ENCODE results near the gene TPBG. TPM values are rescaled to one million over a fixed set of nuclear protein-coding genes. Genes with fewer than 3 reads are reported as not detected.

The TPBG gene
- total RNA-seq, 1 donor from 2014 or later = 120 TPM

- no peaks in the 10 kb centered on the region for H3K27me3 ChIP-seq (ENCODE audit: control insufficient read depth, insufficient read depth, low read length)
- FAIRE-seq (no peak), DNase-seq (ENCODE audit: low read depth) (no peak)
- peaks cover 2% of the 10 kb centered on the region for H3K36me3 ChIP-seq (ENCODE audit: control insufficient read depth, insufficient read depth, low read length)
- H3K4me3 ChIP-seq (ENCODE audit: low read depth, low read length) = no peak overlapping the region
- no peak for TF ChIP-seq CTCF (IDR thresholded peaks at IDR 0.05; ENCODE audit: insufficient read depth, low read length, severe bottlenecking)
Observed at GRCh38 chr6:82370788-82371187, 7.2 kb downstream of the TPBG start.

- DNase-seq (ENCODE audit: low read depth) (peak; percentile 60), FAIRE-seq (no peak)
- Histone ChIP-seq H3K36me3 (ENCODE audit: control insufficient read depth, insufficient read depth, low read length) (peaks cover 1% of the 10 kb centered on the region), H3K27me3 (ENCODE audit: control insufficient read depth, insufficient read depth, low read length) (no peaks in the 10 kb centered on the region), H3K4me3 (ENCODE audit: low read depth, low read length) (no peak overlapping the region)
- no peak for TF ChIP-seq CTCF (IDR thresholded peaks at IDR 0.05; ENCODE audit: insufficient read depth, low read length, severe bottlenecking)
Observed at GRCh38 chr6:82371799-82372546, 8.4 kb downstream of the TPBG start.

- Histone ChIP-seq H3K4me3 (ENCODE audit: low read depth, low read length) (no peak overlapping the region), H3K36me3 (ENCODE audit: control insufficient read depth, insufficient read depth, low read length) (peaks cover 1% of the 10 kb centered on the region), H3K27me3 (ENCODE audit: control insufficient read depth, insufficient read depth, low read length) (no peaks in the 10 kb centered on the region)
- TF ChIP-seq CTCF (IDR thresholded peaks at IDR 0.05; ENCODE audit: insufficient read depth, low read length, severe bottlenecking) = no peak
- DNase-seq (ENCODE audit: low read depth) (no peak), FAIRE-seq (no peak)
Observed at GRCh38 chr6:82372656-82373055, 9.0 kb downstream of the TPBG start.

- no peaks in the 10 kb centered on the region for H3K27me3 ChIP-seq (ENCODE audit: control insufficient read depth, insufficient read depth, low read length)
- peaks cover 1% of the 10 kb centered on the region for H3K36me3 ChIP-seq (ENCODE audit: control insufficient read depth, insufficient read depth, low read length)
- H3K4me3 ChIP-seq (ENCODE audit: low read depth, low read length) = no peak overlapping the region
- no peak for FAIRE-seq
- no peak for TF ChIP-seq CTCF (IDR thresholded peaks at IDR 0.05; ENCODE audit: insufficient read depth, low read length, severe bottlenecking)
- DNase-seq (ENCODE audit: low read depth) = no peak
Observed at GRCh38 chr6:82374516-82374915, 10.9 kb downstream of the TPBG start.

- Histone ChIP-seq H3K36me3 (ENCODE audit: control insufficient read depth, insufficient read depth, low read length) (no peaks in the 10 kb centered on the region), H3K27me3 (ENCODE audit: control insufficient read depth, insufficient read depth, low read length) (no peaks in the 10 kb centered on the region), H3K4me3 (ENCODE audit: low read depth, low read length) (no peak overlapping the region)
- DNase-seq (ENCODE audit: low read depth) (no peak), FAIRE-seq (no peak)
- no peak for TF ChIP-seq CTCF (IDR thresholded peaks at IDR 0.05; ENCODE audit: insufficient read depth, low read length, severe bottlenecking)
Observed at GRCh38 chr6:82376636-82377035, 13.0 kb downstream of the TPBG start.

Data from bronchial epithelial cell (primary cell).